Stomach (tissue), 4 donors: ENCODE data around the gene CSNK1G1.

ENCODE experiments used
- EP300 ChIP-seq: sonication (generic); formaldehyde crosslinking; IDR thresholded peaks from one replicate; pipeline ENCODE4 v1.6.1; 2017; ENCODE audit warnings: antibody characterized with exemption
- POLR2A ChIP-seq, 4 donors: fragments of 450-650 bp; IDR thresholded peaks; one replicate each; pipeline ENCODE4 v1.6.1; 2016; ENCODE audit warnings: antibody characterized with exemption in 4 of 4, control low read depth in 2 of 4, mild to moderate bottlenecking in 1 of 4, moderate library complexity in 1 of 4
- POLR2AphosphoS5 ChIP-seq, 3 donors: sonication (generic); formaldehyde crosslinking; IDR thresholded peaks; one replicate each; pipeline ENCODE4 v1.6.1; 2016; ENCODE audit warnings: antibody characterized with exemption in 3 of 3
- TF ChIP-seq, protein P1 (sequence below), 7 experiments: fragments of 450-650 bp in 4 of 7; fragments of 200-600 bp in 3 of 7; sonication (generic) in 3 of 7; IDR thresholded peaks; one replicate each; pipeline ENCODE4 v1.5.1; 2016 to 2019; ENCODE audit warnings: antibody characterized with exemption in 7 of 7, control low read depth in 2 of 7, mild to moderate bottlenecking in 1 of 7

DNA sequence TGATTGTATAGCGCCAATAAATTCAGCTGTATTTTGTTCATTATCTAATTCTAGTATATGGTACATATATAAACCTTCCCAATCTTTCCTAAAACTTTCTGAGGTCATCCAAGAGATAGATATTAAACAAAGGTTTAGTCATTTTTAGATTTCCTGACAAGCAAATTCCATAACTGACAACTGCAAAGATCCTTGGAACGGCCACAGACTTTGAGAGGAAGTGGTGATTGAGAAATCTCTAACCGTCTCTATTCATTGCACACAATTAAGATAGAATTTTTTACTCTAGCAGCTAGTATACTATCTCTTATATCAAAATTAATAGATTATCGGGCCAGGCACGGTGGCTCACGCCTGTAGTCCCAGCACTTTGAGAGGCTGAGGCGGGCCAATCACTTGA lies 4.7 kb downstream of the CSNK1G1 start:
- TF ChIP-seq, protein P1, sequence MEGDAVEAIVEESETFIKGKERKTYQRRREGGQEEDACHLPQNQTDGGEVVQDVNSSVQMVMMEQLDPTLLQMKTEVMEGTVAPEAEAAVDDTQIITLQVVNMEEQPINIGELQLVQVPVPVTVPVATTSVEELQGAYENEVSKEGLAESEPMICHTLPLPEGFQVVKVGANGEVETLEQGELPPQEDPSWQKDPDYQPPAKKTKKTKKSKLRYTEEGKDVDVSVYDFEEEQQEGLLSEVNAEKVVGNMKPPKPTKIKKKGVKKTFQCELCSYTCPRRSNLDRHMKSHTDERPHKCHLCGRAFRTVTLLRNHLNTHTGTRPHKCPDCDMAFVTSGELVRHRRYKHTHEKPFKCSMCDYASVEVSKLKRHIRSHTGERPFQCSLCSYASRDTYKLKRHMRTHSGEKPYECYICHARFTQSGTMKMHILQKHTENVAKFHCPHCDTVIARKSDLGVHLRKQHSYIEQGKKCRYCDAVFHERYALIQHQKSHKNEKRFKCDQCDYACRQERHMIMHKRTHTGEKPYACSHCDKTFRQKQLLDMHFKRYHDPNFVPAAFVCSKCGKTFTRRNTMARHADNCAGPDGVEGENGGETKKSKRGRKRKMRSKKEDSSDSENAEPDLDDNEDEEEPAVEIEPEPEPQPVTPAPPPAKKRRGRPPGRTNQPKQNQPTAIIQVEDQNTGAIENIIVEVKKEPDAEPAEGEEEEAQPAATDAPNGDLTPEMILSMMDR (IDR thresholded peaks at IDR 0.05): no peak
- TF ChIP-seq EP300 (no peak), POLR2A (IDR thresholded peaks at IDR 0.05) (no peak), POLR2AphosphoS5 (IDR thresholded peaks at IDR 0.05) (no peak)
